SIG-M5 treated with dmso at 0.1 percent for 504 hours (cell line): ENCODE results near the gene RELN.

Experiments
- DNase-seq: peaks from one replicate; lab custom pipeline; 2025; ENCODE audit not compliant: unreplicated experiment; lab: John Stamatoyannopoulos, UW

Gene RELN

GRCh38 chr7:103437623-103438022 is 551.8 kb downstream of the RELN start:
- DNase-seq = no peak

DNA sequence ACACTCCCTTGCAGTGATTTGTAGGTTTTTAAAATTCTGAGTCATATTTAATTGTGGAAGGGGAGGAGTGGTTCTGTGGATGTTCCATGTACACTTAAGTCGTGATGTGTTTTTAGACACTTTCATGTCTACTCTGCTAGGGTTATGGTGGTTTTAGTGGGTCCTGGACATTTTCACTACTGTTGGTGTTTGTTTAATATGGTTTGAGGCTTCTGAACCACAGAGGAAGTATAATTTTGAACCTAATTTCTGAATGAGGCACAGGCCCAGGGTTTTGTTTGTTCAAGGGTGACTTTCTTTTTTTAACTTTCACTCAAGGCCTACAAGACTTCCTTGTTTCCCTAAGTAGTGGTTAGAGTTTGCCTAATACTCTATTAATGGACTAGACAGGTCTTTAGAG is 556.7 kb downstream of the RELN start:
- DNase-seq = peak; percentile 57

- peak; percentile 7 for DNase-seq
Measured at GRCh38 chr7:103425177-103425576, 564.3 kb downstream of the RELN start.

DNA sequence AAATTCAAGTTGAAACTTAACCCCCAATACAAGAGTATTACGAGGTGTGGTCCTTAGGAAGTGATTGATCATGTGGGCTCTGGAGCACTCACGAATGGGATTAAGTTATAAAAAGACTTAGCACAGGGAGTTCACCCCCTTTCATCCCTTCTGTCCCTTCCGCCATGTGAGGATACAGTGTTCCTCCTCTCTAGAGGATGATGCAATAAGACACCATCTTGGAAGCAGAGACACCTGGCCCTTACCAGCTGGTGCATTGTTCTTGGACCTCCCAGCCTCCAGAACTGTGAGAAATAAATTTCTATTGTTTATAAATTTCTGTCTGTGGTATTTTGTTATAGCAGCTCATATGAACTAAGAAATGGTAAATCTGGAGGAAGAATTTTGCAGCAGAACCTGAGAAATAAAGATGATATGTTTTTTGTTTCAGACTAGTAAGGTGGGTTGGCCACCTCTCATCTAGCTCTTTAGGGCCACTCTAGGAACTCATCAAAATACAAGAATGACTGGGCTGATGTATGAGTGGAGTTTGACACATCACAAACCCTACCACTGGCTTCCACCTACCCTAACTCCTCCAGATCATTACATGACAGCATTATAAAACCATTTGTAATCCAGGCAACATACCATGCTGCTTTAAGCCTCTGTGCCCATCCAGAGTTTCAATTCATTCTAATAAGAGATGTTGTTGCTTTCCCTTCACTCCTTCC is 565.8 kb downstream of the RELN start:
- DNase-seq = no peak
